Measurements from ENCODE around the gene LRRC14B.
"Not testable (repeated sequence)": the region's sequence is repeated elsewhere in the genome, so short reads cannot be mapped to it uniquely, and the experiment has no call there.

Gene LRRC14B

GRCh38 chr5:159448-160172, 31.7 kb upstream of the LRRC14B start:
- no peak for DNase-seq (ENCODE audit: low read depth in 1 of 2, low spot score in 1 of 2)

- no peak for DNase-seq (ENCODE audit: low read depth in 1 of 2, low spot score in 1 of 2)
These were observed 31.2 kb upstream of the LRRC14B start for GRCh38 chr5:160173-160510.

- no peak for DNase-seq (ENCODE audit: low read depth in 1 of 2, low spot score in 1 of 2)
These were observed 30.1 kb upstream of the LRRC14B start for GRCh38 chr5:160921-161802.

GRCh38 chr5:161803-162110, 29.5 kb upstream of the LRRC14B start:
- DNase-seq (ENCODE audit: low read depth in 1 of 2, low spot score in 1 of 2): no peak

GRCh38 chr5:162190-162564, 29.1 kb upstream of the LRRC14B start:
- no peak for DNase-seq (ENCODE audit: low read depth in 1 of 2, low spot score in 1 of 2)

- no peak for DNase-seq (ENCODE audit: low read depth in 1 of 2, low spot score in 1 of 2)
These were observed 28.5 kb upstream of the LRRC14B start for GRCh38 chr5:162565-163337.

- no peak for DNase-seq (ENCODE audit: low read depth in 1 of 2, low spot score in 1 of 2)
These were observed 28.0 kb upstream of the LRRC14B start for GRCh38 chr5:163338-163620.

GRCh38 chr5:163841-164240, 27.5 kb upstream of the LRRC14B start:
- DNase-seq (ENCODE audit: low read depth in 1 of 2, low spot score in 1 of 2): no peak

GRCh38 chr5:164244-164643, 27.1 kb upstream of the LRRC14B start:
- no peak for DNase-seq (ENCODE audit: low read depth in 1 of 2, low spot score in 1 of 2)

- DNase-seq (ENCODE audit: low read depth in 1 of 2, low spot score in 1 of 2): not testable (repeated sequence)
These were observed 26.5 kb upstream of the LRRC14B start for GRCh38 chr5:164783-165182.

GRCh38 chr5:166441-167372, 24.6 kb upstream of the LRRC14B start:
- no peak for DNase-seq (ENCODE audit: low read depth in 1 of 2, low spot score in 1 of 2)

- no peak for DNase-seq (ENCODE audit: low read depth in 1 of 2, low spot score in 1 of 2)
These were observed 23.8 kb upstream of the LRRC14B start for GRCh38 chr5:167511-167910.

GRCh38 chr5:167982-168660, 23.2 kb upstream of the LRRC14B start:
- no peak for DNase-seq (ENCODE audit: low read depth in 1 of 2, low spot score in 1 of 2)

GRCh38 chr5:169071-169727, 22.1 kb upstream of the LRRC14B start:
- no peak for DNase-seq (ENCODE audit: low read depth in 1 of 2, low spot score in 1 of 2)

GRCh38 chr5:169728-170094, 21.6 kb upstream of the LRRC14B start:
- DNase-seq (ENCODE audit: low read depth in 1 of 2, low spot score in 1 of 2): no peak

GRCh38 chr5:170971-171800, 20.1 kb upstream of the LRRC14B start:
- no peak for DNase-seq (ENCODE audit: low read depth in 1 of 2, low spot score in 1 of 2)

- no peak for DNase-seq (ENCODE audit: low read depth in 1 of 2, low spot score in 1 of 2)
These were observed 19.4 kb upstream of the LRRC14B start for GRCh38 chr5:171801-172331.

GRCh38 chr5:172421-172820, 18.9 kb upstream of the LRRC14B start:
- DNase-seq (ENCODE audit: low read depth in 1 of 2, low spot score in 1 of 2): no peak

- no peak for DNase-seq (ENCODE audit: low read depth in 1 of 2, low spot score in 1 of 2)
These were observed 18.4 kb upstream of the LRRC14B start for GRCh38 chr5:172841-173251.
